HUES64 (cell line): ENCODE data around the gene PGGT1B. TPM values are rescaled to one million over a fixed set of nuclear protein-coding genes. Genes with fewer than 3 reads are reported as not detected.
A peak's percentile ranks its signal among the peaks of the same experiment; 100 is the strongest.

Experiments used
- H3K27ac ChIP-seq: 2 replicates; pipeline ENCODE4 v1.7.0; 2013; ENCODE audit warnings: low read depth, low read length, inconsistent platforms
- H3K27me3 ChIP-seq: 2 replicates; pipeline ENCODE4 v1.6.1; 2013; ENCODE audit warnings: mild to moderate bottlenecking, low read length; ENCODE audit not compliant: insufficient read depth
- H3K36me3 ChIP-seq: 2 replicates; pipeline ENCODE4 v1.6.1; 2013; ENCODE audit warnings: mild to moderate bottlenecking, low read length; ENCODE audit not compliant: insufficient read depth
- H3K4me1 ChIP-seq: 2 replicates; pipeline ENCODE4 v1.6.1; 2013; ENCODE audit warnings: mild to moderate bottlenecking, low read length, moderate library complexity; ENCODE audit not compliant: insufficient read depth
- H3K4me3 ChIP-seq: 2 replicates; pipeline ENCODE4 v1.5.1; 2013; ENCODE audit warnings: mild to moderate bottlenecking, low read length, moderate library complexity
- H3K9ac ChIP-seq: 2 replicates; pipeline ENCODE4 v1.6.1; 2013; ENCODE audit warnings: mild to moderate bottlenecking, low read depth, low read length
- H3K9me3 ChIP-seq: 2 replicates; pipeline ENCODE4 v1.6.1; 2013; ENCODE audit warnings: low read depth, low read length; ENCODE audit not compliant: insufficient read depth
- WGBS: fragments of 150-250, 120-280 bp; methylation state at CpG from one replicate; pipeline ENCODE4 v1.1.7; 2013; ENCODE audit warnings: missing lambda C conversion rate; 5-methylcytosine and 5-hydroxymethylcytosine counted together
- polyA plus RNA-seq, 2 experiments: library from polyadenylated mRNA; stranded (reverse); fragments of 50-300 nt; gene quantifications; one replicate each; pipeline ENCODE4 v1.2.3, GENCODE V29; 2013

PGGT1B gene
- 10.8 TPM for polyA plus RNA-seq (2013, experiment 1 of 2)
- 12.5 TPM for polyA plus RNA-seq (2013, experiment 2 of 2)

DNA sequence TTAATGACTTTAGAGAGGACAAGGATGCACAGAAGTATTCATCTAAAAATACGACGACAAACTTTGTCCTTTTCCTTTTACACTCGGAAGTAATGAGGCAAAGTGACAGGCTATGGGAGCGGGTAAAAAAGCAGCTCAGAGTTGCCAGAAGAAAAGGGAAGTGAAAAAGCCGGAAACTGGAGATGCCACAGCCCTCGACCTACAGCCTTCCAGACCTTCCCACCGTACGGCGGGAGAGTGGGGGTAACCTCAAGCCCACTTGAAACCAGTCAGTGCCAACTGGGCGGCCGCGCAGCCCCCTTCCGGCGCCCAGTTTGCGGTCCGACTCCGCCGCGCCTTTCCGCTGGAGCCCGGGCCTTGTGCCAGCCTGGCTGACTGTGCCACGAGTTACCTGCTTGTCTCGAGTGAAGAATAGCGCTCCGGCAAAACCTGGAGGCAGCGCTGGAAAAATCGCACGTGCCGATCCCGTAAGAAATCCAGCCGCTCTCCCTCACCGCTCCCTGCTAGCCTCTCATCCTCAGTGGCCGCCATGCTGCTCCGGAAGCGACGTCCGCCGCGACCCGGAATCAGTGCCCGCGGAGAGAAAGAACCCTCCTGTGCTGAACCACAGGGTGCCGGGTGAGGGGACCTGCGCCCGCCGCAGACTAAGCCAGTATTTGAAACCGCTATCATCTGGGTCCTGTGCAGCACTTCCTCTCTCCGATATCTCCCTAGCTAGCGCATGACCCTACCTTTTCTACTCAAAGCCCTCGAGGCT lies at the start of gene PGGT1B:
Gene PGGT1B (minus strand): TSS at position 557 of the 757 bp plus-strand sequence. CDS start 26 bp downstream, at position 531.
- WGBS, result under 1% methylated on average over 50 of the region's 50 CpGs
- no peaks in the 10 kb centered on the region for H3K27me3 ChIP-seq
- peak within 1 kb of the TSS; percentile 78 for H3K27ac ChIP-seq

DNA sequence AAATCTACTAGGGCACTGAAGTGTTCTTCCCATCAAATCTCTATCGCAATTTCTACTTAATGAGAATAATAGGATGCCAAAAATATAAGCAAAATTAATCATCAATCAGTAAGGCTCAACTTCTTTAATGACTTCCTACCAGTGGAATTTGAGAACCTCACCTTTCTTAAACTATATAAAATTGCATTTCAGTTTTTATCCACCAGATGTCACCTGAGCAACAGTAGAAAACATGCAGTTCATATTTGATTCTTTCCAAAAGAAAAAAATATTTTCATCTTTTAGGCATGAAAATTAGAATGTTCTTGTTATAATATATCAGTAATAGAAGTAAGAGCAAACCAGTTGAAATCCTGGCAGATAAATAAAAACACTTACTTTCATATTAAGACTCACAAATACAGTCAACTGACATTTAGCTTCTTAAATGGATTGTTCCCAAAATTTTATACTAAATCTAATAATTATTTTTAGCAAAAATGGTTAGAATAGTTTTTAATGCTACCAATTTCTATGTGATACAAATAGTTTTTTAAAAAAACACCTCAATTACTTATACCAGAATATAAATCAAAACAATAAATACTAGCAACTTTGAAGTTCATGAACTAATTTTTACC lies 47.2 kb upstream of the PGGT1B start:
- Histone ChIP-seq H3K27ac (no peak overlapping the region), H3K4me1 (peaks cover 6% of the 10 kb centered on the region), H3K27me3 (no peaks in the 10 kb centered on the region), H3K9me3 (no peaks in the 10 kb centered on the region), H3K9ac (no peak overlapping the region), H3K4me3 (no peak overlapping the region), H3K36me3 (no peaks in the 10 kb centered on the region)
- 17% methylated on average over 1 of the region's 1 CpG for WGBS

More for the DNA sequence above, at the start of gene PGGT1B:
- peaks cover 19% of the 10 kb centered on the region for H3K36me3 ChIP-seq
- peak within 1 kb of the TSS; percentile 85 for H3K9ac ChIP-seq
- peaks cover 14% of the 10 kb centered on the region; the same call in 1 of the 2 replicates for H3K4me1 ChIP-seq
- peak within 1 kb of the TSS; percentile 88 for H3K4me3 ChIP-seq
- H3K9me3 ChIP-seq, result no peaks in the 10 kb centered on the region

DNA sequence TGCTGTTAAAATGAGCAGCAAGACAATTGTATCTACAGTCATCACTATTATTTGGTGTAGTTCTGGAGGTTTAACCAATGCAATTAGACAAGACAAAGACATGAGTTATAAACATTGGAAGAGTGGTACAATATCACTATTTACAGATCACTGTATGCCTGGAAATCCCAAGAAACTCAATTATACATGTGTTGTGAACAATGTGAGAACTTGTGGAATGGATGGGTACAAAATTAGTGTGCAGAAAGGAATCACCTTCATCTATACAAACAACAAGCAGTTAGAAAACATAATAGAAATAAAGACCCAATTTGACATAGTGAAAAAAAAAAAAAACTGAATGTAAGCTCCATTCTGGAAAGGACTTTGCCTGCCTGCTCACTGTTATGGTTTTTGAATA lies 46.1 kb upstream of the PGGT1B start:
- H3K36me3 ChIP-seq, result no peaks in the 10 kb centered on the region
- no peak overlapping the region for H3K27ac ChIP-seq
- no peak overlapping the region for H3K4me3 ChIP-seq
- H3K9me3 ChIP-seq, result no peaks in the 10 kb centered on the region
- H3K27me3 ChIP-seq, result no peaks in the 10 kb centered on the region
- H3K4me1 ChIP-seq, result peaks cover 6% of the 10 kb centered on the region
- no peak overlapping the region for H3K9ac ChIP-seq

DNA sequence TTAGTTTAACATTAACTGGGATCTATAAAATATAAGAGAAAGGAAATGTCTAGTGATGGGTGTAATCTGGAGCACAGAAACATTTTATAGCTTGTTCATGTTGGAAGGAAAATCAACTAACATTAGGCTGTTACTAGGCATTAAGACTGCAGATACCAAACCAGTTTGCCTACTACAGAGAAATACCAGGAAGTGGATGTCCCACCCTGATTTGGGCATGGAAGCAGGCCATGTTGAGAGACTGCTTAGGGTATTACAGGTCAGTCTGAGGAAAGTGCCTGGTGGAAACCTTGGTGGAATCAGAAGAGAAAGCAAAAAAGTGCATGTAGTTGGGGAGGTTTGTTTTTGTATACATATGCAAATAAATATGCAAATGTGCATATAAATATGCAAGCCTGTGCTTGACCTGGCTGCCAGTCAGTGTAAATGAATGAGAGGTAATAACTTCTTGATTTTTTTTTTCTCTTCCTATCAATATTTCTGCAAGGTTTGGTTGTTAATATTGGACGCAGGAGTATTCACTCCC lies 43.4 kb upstream of the PGGT1B start:
- Histone ChIP-seq H3K9me3 (no peaks in the 10 kb centered on the region), H3K36me3 (no peaks in the 10 kb centered on the region)

DNA sequence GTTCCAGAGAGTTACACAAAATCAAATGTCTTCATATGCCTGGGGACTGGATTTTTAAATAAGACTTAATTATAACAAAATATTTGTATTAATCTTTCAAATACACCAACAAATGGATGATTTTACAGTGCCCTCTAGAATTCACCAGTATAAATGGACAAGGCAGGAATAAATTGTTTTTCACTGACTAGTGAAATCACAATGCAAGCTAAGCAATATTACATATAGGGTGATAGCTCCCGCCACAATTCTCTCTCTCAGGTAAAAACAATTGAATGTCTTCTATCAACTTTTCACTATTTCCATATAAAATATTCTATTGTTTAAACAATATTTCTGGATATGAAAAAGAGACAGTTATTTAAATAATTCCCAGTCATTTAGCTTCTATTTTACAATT lies 41.8 kb upstream of the PGGT1B start:
- no peaks in the 10 kb centered on the region for H3K27me3 ChIP-seq
- H3K4me1 ChIP-seq, result peaks cover 6% of the 10 kb centered on the region
- H3K9ac ChIP-seq, result no peak overlapping the region
- H3K4me3 ChIP-seq, result no peak overlapping the region
- no peaks in the 10 kb centered on the region for H3K9me3 ChIP-seq
- no peaks in the 10 kb centered on the region for H3K36me3 ChIP-seq
- no CpG with 5 or more reads among the region's 1 CpG for WGBS
- no peak overlapping the region for H3K27ac ChIP-seq

More for the DNA sequence above, 43.4 kb upstream of the PGGT1B start:
- Histone ChIP-seq H3K27me3 (no peaks in the 10 kb centered on the region), H3K4me1 (peaks cover 6% of the 10 kb centered on the region), H3K4me3 (no peak overlapping the region), H3K27ac (no peak overlapping the region), H3K9ac (no peak overlapping the region)
- 71% methylated on average over 1 of the region's 1 CpG for WGBS

DNA sequence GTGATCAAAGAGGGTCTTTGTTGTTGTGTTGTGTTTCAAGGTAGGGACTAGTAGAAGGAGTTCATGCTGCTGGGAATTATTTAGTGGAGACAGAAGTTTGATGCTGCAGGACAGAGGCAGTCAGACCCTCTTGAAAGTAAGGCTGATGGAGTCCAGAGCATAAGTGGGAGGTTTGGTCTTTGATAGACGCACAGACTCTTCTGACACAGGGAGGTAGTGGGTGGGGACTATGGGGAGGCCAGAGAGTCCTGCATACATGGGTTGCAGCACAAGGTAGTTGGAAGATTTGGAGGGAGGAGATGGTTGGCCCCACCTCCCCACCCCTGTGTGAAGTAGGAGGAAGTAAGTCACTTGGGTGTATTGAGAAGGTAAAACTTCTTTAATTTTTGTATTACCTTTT lies 36.1 kb upstream of the PGGT1B start:
- 79% methylated on average over 1 of the region's 1 CpG for WGBS
- Histone ChIP-seq H3K4me1 (peaks cover 6% of the 10 kb centered on the region; the same call in 1 of the 2 replicates), H3K4me3 (no peak overlapping the region), H3K36me3 (no peaks in the 10 kb centered on the region), H3K27ac (no peak overlapping the region), H3K27me3 (no peaks in the 10 kb centered on the region), H3K9me3 (no peaks in the 10 kb centered on the region), H3K9ac (no peak overlapping the region)

DNA sequence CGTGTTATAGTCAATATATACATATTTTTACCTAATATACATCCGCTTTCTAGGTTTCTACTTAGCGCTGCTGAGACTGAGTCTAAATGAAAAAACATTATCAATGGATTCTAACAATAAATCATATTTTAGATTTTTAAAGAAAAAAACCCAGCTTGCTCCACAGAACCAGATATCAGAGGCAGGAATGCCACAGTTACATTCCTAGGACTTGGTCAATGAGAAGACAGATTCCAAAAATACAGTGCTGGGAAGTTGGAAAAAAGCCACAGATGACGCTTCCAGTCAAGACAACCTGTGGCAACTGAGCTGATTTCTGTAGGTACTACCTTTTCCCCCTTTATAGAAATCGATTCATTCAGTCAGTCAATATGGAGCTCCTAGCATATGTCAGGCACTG lies 34.4 kb upstream of the PGGT1B start:
- Histone ChIP-seq H3K36me3 (no peaks in the 10 kb centered on the region), H3K27me3 (no peaks in the 10 kb centered on the region), H3K4me3 (peak overlapping the region; percentile 37), H3K27ac (no peak overlapping the region), H3K4me1 (peaks cover 6% of the 10 kb centered on the region; the same call in 1 of the 2 replicates), H3K9ac (no peak overlapping the region), H3K9me3 (0 out of 2 replicates have a peak, but pooled peaks cover under 1% of the 10 kb centered on the region)
- 91% methylated on average over 5 of the region's 5 CpGs for WGBS

DNA sequence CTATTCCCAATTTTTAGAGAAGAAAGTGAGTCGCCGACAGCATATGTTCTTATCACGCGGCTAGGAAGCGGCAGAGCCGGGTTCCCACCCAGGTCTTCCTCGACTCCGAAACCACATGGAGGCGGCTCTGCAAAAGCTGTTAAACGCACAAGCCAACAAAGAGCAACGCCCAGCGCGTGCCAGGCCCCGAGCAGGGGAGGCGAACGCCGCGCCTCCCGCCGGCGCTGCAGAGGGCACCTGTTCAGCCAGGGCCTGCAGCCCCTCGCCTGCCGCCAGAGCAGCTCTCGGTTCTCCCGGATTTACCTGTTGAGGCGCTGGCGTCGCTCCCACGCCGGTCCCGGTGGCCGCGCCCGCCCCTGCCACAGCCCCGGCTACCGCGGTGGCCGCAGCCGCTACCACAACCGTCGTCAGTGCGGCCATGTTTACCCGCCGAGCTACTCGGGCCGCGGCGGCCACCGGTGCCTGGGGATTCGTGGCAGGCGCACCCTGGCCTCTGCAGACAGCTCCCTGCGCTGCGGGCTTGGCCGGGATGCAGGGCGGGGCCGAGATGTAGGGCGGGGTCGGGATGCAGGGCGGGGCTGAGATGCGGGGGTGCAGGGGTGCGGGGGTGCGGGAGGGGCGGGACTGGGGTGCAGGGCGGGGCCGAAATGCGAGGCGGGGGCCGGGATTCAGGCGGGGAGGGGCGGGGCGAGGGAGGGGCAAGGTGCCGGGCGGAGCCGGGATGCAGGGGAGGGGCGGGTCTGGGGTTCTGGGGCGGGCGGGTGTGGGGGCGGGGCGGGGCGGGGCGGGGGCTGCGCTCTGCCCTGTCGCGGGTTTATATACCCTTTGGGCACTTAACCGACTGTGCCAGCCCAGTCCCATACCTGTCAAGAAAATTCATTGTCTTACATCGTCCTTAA lies 33.7 kb upstream of the PGGT1B start, which contains the start of gene CCDC112:
Gene CCDC112 (minus strand): TSS at position 531 of the 899 bp plus-strand sequence. CDS start 111 bp downstream, at position 420.
- 0 out of 2 replicates have a peak, but pooled peaks cover 3% of the 10 kb centered on the region for H3K9me3 ChIP-seq
- H3K27ac ChIP-seq, result peak within 1 kb of the TSS; percentile 69; the same call in 1 of the 2 replicates
- H3K36me3 ChIP-seq, result no peaks in the 10 kb centered on the region
- no peaks in the 10 kb centered on the region for H3K27me3 ChIP-seq
- peak within 1 kb of the TSS; percentile 88 for H3K4me3 ChIP-seq
- WGBS, result 2% methylated on average over 72 of the region's 86 CpGs
- peaks cover 6% of the 10 kb centered on the region; the same call in 1 of the 2 replicates for H3K4me1 ChIP-seq
- peak within 1 kb of the TSS; percentile 90 for H3K9ac ChIP-seq

DNA sequence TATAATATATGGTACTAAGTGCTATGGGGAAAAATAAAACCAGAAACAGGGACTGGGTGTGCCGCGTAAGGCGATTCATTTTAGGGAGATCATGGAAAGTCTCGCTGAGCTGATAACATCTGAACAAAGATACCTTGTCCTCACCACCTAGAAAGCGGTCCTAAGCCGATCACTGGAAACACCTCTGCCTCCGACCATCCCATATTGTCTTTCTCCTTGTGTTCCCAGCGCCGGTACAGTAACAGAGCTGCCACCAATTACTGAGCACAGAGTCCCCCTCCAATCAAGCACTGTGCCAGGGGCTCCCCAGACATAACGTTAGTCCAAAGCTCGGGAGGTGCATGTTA lies 33.1 kb upstream of the PGGT1B start:
- Histone ChIP-seq H3K27ac (peak overlapping the region; percentile 69; the same call in 1 of the 2 replicates), H3K9me3 (0 out of 2 replicates have a peak, but pooled peaks cover 3% of the 10 kb centered on the region), H3K9ac (peak overlapping the region; percentile 90), H3K4me3 (peak overlapping the region; percentile 88), H3K36me3 (no peaks in the 10 kb centered on the region), H3K4me1 (peaks cover 6% of the 10 kb centered on the region; the same call in 1 of the 2 replicates), H3K27me3 (no peaks in the 10 kb centered on the region)
- 2% methylated on average over 11 of the region's 11 CpGs for WGBS

DNA sequence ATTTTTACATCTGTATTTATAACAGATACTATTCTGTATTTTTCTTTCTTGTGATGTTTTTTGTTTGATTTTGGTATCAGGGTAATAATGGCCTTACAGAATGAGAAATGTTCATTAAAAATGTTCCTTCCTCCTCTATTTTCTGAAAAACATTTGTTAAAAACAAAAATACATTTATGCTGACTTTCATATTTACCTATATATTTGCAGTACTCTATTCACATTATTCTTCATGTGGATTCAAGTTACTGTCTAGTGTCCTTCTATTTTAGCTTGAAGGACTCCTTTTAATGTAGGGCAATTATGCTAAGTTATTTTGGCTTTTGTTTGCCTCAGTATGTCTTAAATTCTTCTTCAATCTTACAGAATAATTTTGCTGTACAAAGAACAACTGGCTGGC lies 28.7 kb upstream of the PGGT1B start:
- no peak overlapping the region for H3K27ac ChIP-seq
- no peak overlapping the region for H3K4me3 ChIP-seq
- peaks cover 6% of the 10 kb centered on the region; the same call in 1 of the 2 replicates for H3K4me1 ChIP-seq
- 0 out of 2 replicates have a peak, but pooled peaks cover 3% of the 10 kb centered on the region for H3K9me3 ChIP-seq
- H3K27me3 ChIP-seq, result no peaks in the 10 kb centered on the region
- H3K36me3 ChIP-seq, result no peaks in the 10 kb centered on the region
- H3K9ac ChIP-seq, result no peak overlapping the region
